Measurements from ENCODE around the gene PATE2. TPM values are rescaled to one million over a fixed set of nuclear protein-coding genes. Genes with fewer than 3 reads are reported as not detected.

PATE2 gene
- total RNA-seq, 1 donor from 2014 or later, result not detected

DNA sequence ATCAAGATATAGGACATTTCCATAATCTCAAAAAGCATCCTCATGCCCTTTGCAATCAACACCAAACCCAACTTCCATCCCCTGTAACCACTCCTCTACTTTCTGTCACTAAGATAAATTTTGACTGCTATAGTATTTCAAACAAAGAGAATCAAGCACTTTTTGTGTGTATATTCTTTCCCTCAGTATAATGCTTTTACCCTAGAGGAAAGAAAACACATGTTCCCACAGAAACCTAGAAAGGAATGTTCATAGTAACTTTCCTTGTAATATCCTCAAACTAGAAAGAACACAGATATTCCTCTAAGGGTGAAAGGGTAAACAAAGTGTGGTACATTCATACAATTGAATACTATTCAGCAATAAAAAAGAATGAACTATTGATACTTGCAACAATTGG, 38.0 kb downstream of the PATE2 start:
- no peak overlapping the region for H3K27ac Mint-ChIP-seq (ENCODE audit: unreplicated experiment)
- DNase-seq (ENCODE audit: low spot score), result no peak
- TF ChIP-seq, protein P1, sequence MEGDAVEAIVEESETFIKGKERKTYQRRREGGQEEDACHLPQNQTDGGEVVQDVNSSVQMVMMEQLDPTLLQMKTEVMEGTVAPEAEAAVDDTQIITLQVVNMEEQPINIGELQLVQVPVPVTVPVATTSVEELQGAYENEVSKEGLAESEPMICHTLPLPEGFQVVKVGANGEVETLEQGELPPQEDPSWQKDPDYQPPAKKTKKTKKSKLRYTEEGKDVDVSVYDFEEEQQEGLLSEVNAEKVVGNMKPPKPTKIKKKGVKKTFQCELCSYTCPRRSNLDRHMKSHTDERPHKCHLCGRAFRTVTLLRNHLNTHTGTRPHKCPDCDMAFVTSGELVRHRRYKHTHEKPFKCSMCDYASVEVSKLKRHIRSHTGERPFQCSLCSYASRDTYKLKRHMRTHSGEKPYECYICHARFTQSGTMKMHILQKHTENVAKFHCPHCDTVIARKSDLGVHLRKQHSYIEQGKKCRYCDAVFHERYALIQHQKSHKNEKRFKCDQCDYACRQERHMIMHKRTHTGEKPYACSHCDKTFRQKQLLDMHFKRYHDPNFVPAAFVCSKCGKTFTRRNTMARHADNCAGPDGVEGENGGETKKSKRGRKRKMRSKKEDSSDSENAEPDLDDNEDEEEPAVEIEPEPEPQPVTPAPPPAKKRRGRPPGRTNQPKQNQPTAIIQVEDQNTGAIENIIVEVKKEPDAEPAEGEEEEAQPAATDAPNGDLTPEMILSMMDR (IDR thresholded peaks at IDR 0.05), result no peak
- H3K9me3 Mint-ChIP-seq (ENCODE audit: low read depth), result peaks cover 13% of the 10 kb centered on the region
- peaks cover 1% of the 10 kb centered on the region for H3K36me3 Mint-ChIP-seq (ENCODE audit: low read depth)
- H3K27me3 Mint-ChIP-seq (ENCODE audit: low read depth), result peaks cover 30% of the 10 kb centered on the region
- no peak overlapping the region for H3K4me3 Mint-ChIP-seq (ENCODE audit: unreplicated experiment)
- H3K4me1 Mint-ChIP-seq (ENCODE audit: low read depth), result no peaks in the 10 kb centered on the region

DNA sequence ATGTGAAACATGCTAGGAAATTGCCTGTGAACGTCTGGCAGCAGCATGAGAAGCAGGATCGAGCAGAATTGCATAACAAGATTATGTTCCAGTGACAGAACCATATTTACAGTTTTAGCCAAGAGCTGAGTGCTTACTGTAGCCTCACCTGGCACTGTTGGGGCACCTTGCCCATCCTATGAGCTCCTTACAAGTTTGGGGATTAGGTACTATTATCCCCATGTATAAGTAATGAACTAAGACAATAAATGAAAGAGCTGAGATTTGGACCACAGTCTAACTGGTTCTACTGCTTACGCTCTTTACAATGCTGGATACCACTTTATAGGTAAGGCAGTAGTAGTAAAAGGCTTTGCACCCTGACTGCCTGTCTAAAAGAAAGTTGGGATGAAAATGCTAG, 49.7 kb downstream of the PATE2 start:
- TF ChIP-seq, protein P1 (IDR thresholded peaks at IDR 0.05), result no peak
- no peak for DNase-seq (ENCODE audit: low spot score)
- Mint-ChIP-seq H3K4me1 (ENCODE audit: low read depth) (no peaks in the 10 kb centered on the region), H3K27me3 (ENCODE audit: low read depth) (peaks cover 17% of the 10 kb centered on the region), H3K9me3 (ENCODE audit: low read depth) (no peaks in the 10 kb centered on the region), H3K4me3 (ENCODE audit: unreplicated experiment) (no peak overlapping the region), H3K36me3 (ENCODE audit: low read depth) (no peaks in the 10 kb centered on the region), H3K27ac (ENCODE audit: unreplicated experiment) (no peak overlapping the region)

Other genes starting within 250 kb of the PATE2 start
- 88.6 to 95.0 TPM (median 91.1 TPM) in 3 replicates for gene EI24, start 209.4 kb downstream of the PATE2 start, total RNA-seq
- 247 to 286 TPM (median 252 TPM) in 3 replicates for gene STT3A, start 186.0 kb downstream of the PATE2 start, total RNA-seq
- 18.3 to 28.4 TPM (median 23.5 TPM) in 3 replicates for gene CHEK1, start 153.7 kb downstream of the PATE2 start, total RNA-seq
- gene ACRV1, start 98.0 kb downstream of the PATE2 start, total RNA-seq, result 0.20 to 0.56 TPM in 2 of 3 replicates, not detected in the other
- not detected in 3 replicates for gene PATE1, start 32.5 kb downstream of the PATE2 start, total RNA-seq
- not detected in 3 replicates for gene PATE3, start 9.3 kb upstream of the PATE2 start, total RNA-seq
- gene PATE4, start 54.5 kb upstream of the PATE2 start, total RNA-seq, result not detected in 3 replicates
- gene HYLS1, start 108.8 kb upstream of the PATE2 start, total RNA-seq, result 4.3 to 4.7 TPM (median 4.5 TPM) in 3 replicates
- 7.7 to 10.0 TPM (median 8.4 TPM) in 3 replicates for gene PUS3, start 124.4 kb upstream of the PATE2 start, total RNA-seq
- not detected in 3 replicates for gene DDX25, start 125.7 kb upstream of the PATE2 start, total RNA-seq
- gene VSIG10L2, start 167.2 kb upstream of the PATE2 start, total RNA-seq, result not detected in 3 replicates